Naive thymus-derived CD4-positive, alpha-beta T cell (primary cell): ENCODE measurements around the gene TRIM66. TPM values are rescaled to one million over a fixed set of nuclear protein-coding genes. Genes with fewer than 3 reads are reported as not detected.

ENCODE experiments used
- ATAC-seq: fragments of 150-1000 bp; cut with Tn5 transposase; 2 replicates; pipeline ENCODE4 v1.10.0; 2021; ENCODE audit warnings: mild to moderate bottlenecking, moderate library complexity
- CTCF ChIA-PET: fragments of 350-600 bp; sonication (Branson Sonifier 250); formaldehyde crosslinking; loops from one replicate; lab custom pipeline; 2021; ENCODE audit warnings: antibody characterized with exemption; lab: Charles Lee
- POLR2A ChIA-PET: fragments of 350-600 bp; sonication (Branson Sonifier 250); formaldehyde crosslinking; loops from one replicate; lab custom pipeline; 2021; ENCODE audit warnings: antibody characterized with exemption, inconsistent platforms; lab: Charles Lee
- DNase-seq, 9 donors: peaks; one replicate each; pipeline versions ENCODE4 v3.0.0 to v3.0.0-alpha.2; 2020 to 2022; ENCODE audit warnings: mixed read lengths in 1 of 9
- H3K27ac ChIP-seq: one replicate; pipeline ENCODE4 v1.7.0; 2013; ENCODE audit warnings: mild to moderate bottlenecking, low read depth, low read length, moderate library complexity
- H3K27me3 ChIP-seq, 2 donors: one replicate each; pipeline ENCODE4 v1.7.0; 2013; ENCODE audit warnings: low read length in 2 of 2, mild to moderate bottlenecking in 2 of 2, moderate library complexity in 2 of 2; ENCODE audit not compliant: control insufficient read depth in 2 of 2, insufficient read depth in 2 of 2
- H3K36me3 ChIP-seq, 3 experiments: 1 replicate in 2 of 3; 2 replicates in 1 of 3; pipeline ENCODE4 v1.7.0; 2013; ENCODE audit warnings: low read length in 3 of 3, mild to moderate bottlenecking in 3 of 3, moderate library complexity in 1 of 3; ENCODE audit not compliant: insufficient read depth in 3 of 3, control insufficient read depth in 2 of 3
- H3K4me1 ChIP-seq, 2 donors: one replicate each; pipeline ENCODE4 v1.7.0; 2013; ENCODE audit warnings: low read length in 2 of 2, mild to moderate bottlenecking in 2 of 2, moderate library complexity in 1 of 2; ENCODE audit not compliant: control insufficient read depth in 2 of 2, insufficient read depth in 2 of 2
- H3K4me3 ChIP-seq: 2 replicates; pipeline ENCODE4 v1.7.0; 2013; ENCODE audit warnings: mild to moderate bottlenecking, low read length
- H3K9me3 ChIP-seq, 3 experiments: 1 replicate in 2 of 3; 2 replicates in 1 of 3; pipeline ENCODE4 v1.7.0; 2013; ENCODE audit warnings: low read length in 3 of 3; ENCODE audit not compliant: control insufficient read depth in 2 of 3
- H3K27ac Mint-ChIP-seq, 9 donors: one replicate each; pipeline ENCODE4 v1.8.0; 2020 to 2022; ENCODE audit warnings: mixed read lengths in 9 of 9, mild to moderate bottlenecking in 8 of 9, moderate library complexity in 5 of 9, inconsistent platforms in 2 of 9
- H3K27me3 Mint-ChIP-seq, 5 donors: one replicate each; pipeline ENCODE4 v1.8.0; 2021 to 2022; ENCODE audit warnings: mixed read lengths in 5 of 5, mild to moderate bottlenecking in 1 of 5
- H3K36me3 Mint-ChIP-seq, 5 donors: one replicate each; pipeline ENCODE4 v1.8.0; 2020 to 2022; ENCODE audit warnings: mixed read lengths in 5 of 5, mild to moderate bottlenecking in 3 of 5, inconsistent platforms in 1 of 5
- H3K4me1 Mint-ChIP-seq, 7 donors: one replicate each; pipeline ENCODE4 v1.8.0; 2020 to 2022; ENCODE audit warnings: mixed read lengths in 7 of 7, mild to moderate bottlenecking in 3 of 7, inconsistent platforms in 1 of 7
- H3K4me3 Mint-ChIP-seq, 10 donors: one replicate each; pipeline ENCODE4 v1.8.0; 2020 to 2022; ENCODE audit warnings: mild to moderate bottlenecking in 10 of 10, mixed read lengths in 10 of 10, moderate library complexity in 6 of 10, inconsistent platforms in 2 of 10
- H3K9me3 Mint-ChIP-seq, 11 donors: one replicate each; pipeline ENCODE4 v1.8.0; 2020 to 2022; ENCODE audit warnings: mixed read lengths in 11 of 11, mild to moderate bottlenecking in 4 of 11, inconsistent platforms in 1 of 11, moderate library complexity in 1 of 11
- intact Hi-C, 2 donors: fragments of 100-400 bp; cut with micrococcal nuclease; formaldehyde crosslinking; loops; one replicate each; pipeline ENCODE4 v1.15.1; 2023
- polyA plus RNA-seq, 2 donors: library from polyadenylated mRNA; unstranded; fragments of 300-500 nt; fragmentation: Illumina TruSeq; gene quantifications; one replicate each; pipeline ENCODE4 v1.2.3, GENCODE V29; 2021
- total RNA-seq, 6 experiments: library from RNA in 5 of 6; stranded (reverse) in 5 of 6; gene quantifications; 1 replicate in 5 of 6; 2 replicates in 1 of 6; pipeline ENCODE4 v1.2.3 and lab custom pipeline; 2021 to 2026

Gene TRIM66
- total and polyA plus RNA-seq, 7 experiments from 2014 or later: 0.32 to 37.6 (median 23.2) TPM

DNA sequence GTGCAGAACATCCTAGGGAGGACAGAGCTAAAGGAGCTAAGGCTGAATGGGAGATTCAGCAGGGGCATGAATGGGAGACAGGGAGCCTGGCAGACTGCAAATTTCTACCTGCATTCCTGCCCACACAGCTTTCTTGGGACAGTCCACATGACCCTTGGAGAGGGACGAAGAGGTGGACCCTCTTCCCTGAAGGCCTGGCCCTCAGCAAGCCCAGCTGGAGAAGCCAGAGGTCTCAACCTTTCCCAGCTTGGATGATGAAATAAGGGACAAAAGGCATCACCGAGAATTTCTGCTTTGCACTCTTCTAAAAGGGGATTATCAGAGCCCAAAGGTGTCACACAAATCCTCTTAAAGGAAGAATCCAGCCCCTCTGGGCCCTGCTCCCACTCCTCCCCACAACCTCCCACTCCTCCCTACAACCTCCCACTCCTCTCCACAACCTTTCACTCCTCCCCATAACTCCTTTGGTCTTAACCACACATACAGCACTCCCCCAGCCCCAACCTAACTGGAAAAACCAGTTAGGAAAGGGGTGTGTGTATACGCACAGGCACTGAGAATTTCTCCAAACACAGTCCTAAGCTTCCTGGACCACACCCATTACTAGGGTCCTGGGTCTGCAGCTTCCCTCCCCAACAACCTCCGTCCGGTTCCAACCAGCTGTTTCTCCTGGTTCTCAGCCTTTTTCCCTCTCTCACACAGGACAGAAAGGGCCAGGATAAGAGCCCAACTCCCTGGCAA, 38.6 kb upstream of the TRIM66 start:
- Mint-ChIP-seq H3K9me3 (peaks cover 0 to 1% (median 0%) of the 10 kb centered on the region in 11 donors), H3K36me3 (no peaks in the 10 kb centered on the region), H3K27ac (no peak overlapping the region), H3K4me1 (peaks cover 0 to 6% (median 2%) of the 10 kb centered on the region in 7 donors), H3K27me3 (peaks cover 0 to 15% (median 8%) of the 10 kb centered on the region in 5 donors), H3K4me3 (no peak overlapping the region)
- ChIA-PET CTCF (no interaction called here), POLR2A (no interaction called here)
- ATAC-seq (no peak), DNase-seq (no peak)
- H3K27me3 ChIP-seq: no peaks in the 10 kb centered on the region
- no peaks in the 10 kb centered on the region for H3K9me3 ChIP-seq
- no peak overlapping the region for H3K27ac ChIP-seq
- no peak overlapping the region for H3K4me3 ChIP-seq
- no peaks in the 10 kb centered on the region for H3K4me1 ChIP-seq
- intact Hi-C loops: no loop called here
- H3K36me3 ChIP-seq: no peaks in the 10 kb centered on the region

DNA sequence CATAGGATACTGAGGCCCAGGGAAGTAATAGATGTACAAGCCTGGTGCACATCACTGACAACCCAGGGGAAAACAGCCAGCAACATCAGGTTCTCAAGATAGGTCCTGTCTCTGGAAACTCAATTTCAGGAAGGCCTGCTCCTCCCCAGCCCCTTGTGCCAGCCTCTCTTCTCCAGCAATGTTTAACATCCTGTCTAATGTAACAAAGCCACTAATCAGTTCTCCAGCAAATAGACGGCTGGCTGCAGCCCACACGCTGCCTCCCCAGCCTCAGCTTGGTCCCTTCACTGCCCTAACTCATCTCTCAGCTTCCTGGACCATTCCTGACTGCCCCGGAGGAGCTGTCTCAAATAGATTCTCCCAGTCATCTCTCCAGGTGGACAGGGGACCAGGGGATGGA, 37.9 kb upstream of the TRIM66 start:
- no peak overlapping the region for H3K4me3 ChIP-seq
- Mint-ChIP-seq H3K27ac (no peak overlapping the region), H3K9me3 (peaks cover 0 to 1% (median 0%) of the 10 kb centered on the region in 11 donors), H3K4me3 (no peak overlapping the region), H3K27me3 (peaks cover 0 to 15% (median 8%) of the 10 kb centered on the region in 5 donors), H3K36me3 (no peaks in the 10 kb centered on the region), H3K4me1 (peaks cover 0 to 6% (median 2%) of the 10 kb centered on the region in 7 donors)
- CTCF ChIA-PET: interaction anchor here (0.7 kb wide), 1 partner anchor 81 kb away, joined by 3 read pairs; no protein-coding TSS in a partner anchor
- intact Hi-C loops: no loop called here
- DNase-seq (no peak), ATAC-seq (no peak)
- H3K36me3 ChIP-seq: no peaks in the 10 kb centered on the region
- H3K27me3 ChIP-seq: no peaks in the 10 kb centered on the region
- POLR2A ChIA-PET: no interaction called here
- no peaks in the 10 kb centered on the region for H3K9me3 ChIP-seq
- no peak overlapping the region for H3K27ac ChIP-seq
- no peaks in the 10 kb centered on the region for H3K4me1 ChIP-seq

- Mint-ChIP-seq H3K9me3 (peaks cover 0 to 1% (median 0%) of the 10 kb centered on the region in 11 donors), H3K27ac (no peak overlapping the region), H3K36me3 (no peaks in the 10 kb centered on the region), H3K4me1 (peaks cover 0 to 6% (median 2%) of the 10 kb centered on the region in 7 donors), H3K4me3 (no peak overlapping the region), H3K27me3 (peaks cover 0 to 15% (median 8%) of the 10 kb centered on the region in 5 donors)
- ATAC-seq: no peak
- no peaks in the 10 kb centered on the region for H3K36me3 ChIP-seq
- ChIA-PET CTCF (interaction anchor here (0.7 kb wide), 1 partner anchor 81 kb away, joined by 3 read pairs; no protein-coding TSS in a partner anchor), POLR2A (no interaction called here)
- H3K4me1 ChIP-seq: no peaks in the 10 kb centered on the region
- intact Hi-C loops: no loop called here
- H3K9me3 ChIP-seq: no peaks in the 10 kb centered on the region
- H3K27ac ChIP-seq: no peak overlapping the region
- no peak overlapping the region for H3K4me3 ChIP-seq
- DNase-seq: no peak
- H3K27me3 ChIP-seq: no peaks in the 10 kb centered on the region
Measured at GRCh38 chr11:8719721-8720120, 37.3 kb upstream of the TRIM66 start.

GRCh38 chr11:8719211-8719649, 36.8 kb upstream of the TRIM66 start:
- intact Hi-C loops: no loop called here
- CTCF ChIA-PET: interaction anchor here (0.6 kb wide), 1 partner anchor 42 kb away, joined by 4 read pairs; no protein-coding TSS in a partner anchor

DNA sequence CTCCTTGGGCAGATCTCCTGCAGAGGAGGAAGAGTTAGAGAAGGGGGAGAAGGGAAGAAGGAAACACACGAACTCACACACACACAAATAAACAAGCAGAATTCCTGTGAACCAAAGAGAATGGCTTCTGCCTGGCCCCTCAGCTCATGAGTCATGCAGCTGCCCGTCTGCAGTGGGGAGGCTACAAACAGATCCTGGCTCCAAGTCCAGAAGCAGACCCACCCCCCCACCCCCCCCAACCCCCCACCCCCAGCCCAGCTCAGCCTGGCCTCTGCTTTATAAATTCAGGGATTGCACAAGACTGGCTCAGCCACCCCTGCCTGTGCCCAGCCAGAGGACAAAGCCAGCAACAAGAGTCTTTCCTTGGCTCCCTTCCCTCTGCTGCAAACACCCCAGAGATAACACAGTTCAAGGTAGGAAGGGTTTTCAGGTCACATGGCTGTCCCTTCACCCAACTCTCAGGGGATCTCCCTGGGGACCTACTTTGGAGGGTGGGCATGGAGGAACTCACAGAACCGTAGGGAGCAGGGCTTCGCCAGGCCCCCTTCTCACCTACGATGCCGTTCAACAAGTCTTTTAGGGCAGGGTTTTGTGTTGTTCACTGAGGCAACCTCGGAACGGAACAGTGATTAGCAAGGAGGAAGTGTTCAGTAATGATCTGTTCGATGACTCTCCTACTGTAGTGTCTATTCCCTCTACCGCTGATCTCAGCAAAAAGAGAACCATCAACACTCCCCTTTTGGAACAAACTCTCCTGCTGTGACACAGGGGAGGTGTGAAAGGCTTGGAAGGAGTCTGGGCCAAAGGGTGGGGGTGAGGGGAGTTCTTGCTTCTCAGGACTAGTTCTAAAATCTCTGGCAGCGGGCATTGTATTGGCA, 35.6 kb upstream of the TRIM66 start:
- Histone ChIP-seq H3K27ac (no peak overlapping the region), H3K27me3 (no peaks in the 10 kb centered on the region), H3K4me3 (no peak overlapping the region), H3K36me3 (no peaks in the 10 kb centered on the region), H3K9me3 (no peaks in the 10 kb centered on the region), H3K4me1 (no peaks in the 10 kb centered on the region)
- Mint-ChIP-seq H3K36me3 (no peaks in the 10 kb centered on the region), H3K4me1 (peaks cover 0 to 6% (median 2%) of the 10 kb centered on the region in 7 donors), H3K9me3 (peaks cover 0 to 1% (median 0%) of the 10 kb centered on the region in 11 donors), H3K27me3 (peaks cover 0 to 15% (median 8%) of the 10 kb centered on the region in 5 donors), H3K27ac (no peak overlapping the region), H3K4me3 (no peak overlapping the region)
- intact Hi-C loops: no loop called here
- ChIA-PET POLR2A (no interaction called here), CTCF (no interaction called here)
- no peak for DNase-seq
- ATAC-seq: peak; percentile 55

More at GRCh38 chr11:8719211-8719649, 36.8 kb upstream of the TRIM66 start:
- H3K4me1 ChIP-seq: no peaks in the 10 kb centered on the region
- POLR2A ChIA-PET: no interaction called here
- Mint-ChIP-seq H3K4me1 (peaks cover 0 to 6% (median 2%) of the 10 kb centered on the region in 7 donors), H3K27ac (no peak overlapping the region), H3K4me3 (no peak overlapping the region), H3K9me3 (peaks cover 0 to 1% (median 0%) of the 10 kb centered on the region in 11 donors), H3K27me3 (peaks cover 0 to 15% (median 8%) of the 10 kb centered on the region in 5 donors), H3K36me3 (no peaks in the 10 kb centered on the region)
- no peaks in the 10 kb centered on the region for H3K36me3 ChIP-seq
- H3K27me3 ChIP-seq: no peaks in the 10 kb centered on the region
- no peaks in the 10 kb centered on the region for H3K9me3 ChIP-seq
- ATAC-seq (no peak), DNase-seq (no peak)
- no peak overlapping the region for H3K27ac ChIP-seq
- H3K4me3 ChIP-seq: no peak overlapping the region

- Mint-ChIP-seq H3K9me3 (peaks cover 0 to 1% (median 0%) of the 10 kb centered on the region in 11 donors), H3K4me3 (no peak overlapping the region), H3K27me3 (peaks cover 0 to 11% (median 8%) of the 10 kb centered on the region in 5 donors), H3K36me3 (no peaks in the 10 kb centered on the region), H3K27ac (no peak overlapping the region), H3K4me1 (peaks cover 0 to 6% (median 2%) of the 10 kb centered on the region in 7 donors)
- ATAC-seq (no peak), DNase-seq (no peak)
- POLR2A ChIA-PET: no interaction called here
- no peak overlapping the region for H3K27ac ChIP-seq
- CTCF ChIA-PET: no interaction called here
- H3K27me3 ChIP-seq: no peaks in the 10 kb centered on the region
- H3K4me3 ChIP-seq: no peak overlapping the region
- H3K9me3 ChIP-seq: no peaks in the 10 kb centered on the region
- intact Hi-C loops: no loop called here
- H3K36me3 ChIP-seq: no peaks in the 10 kb centered on the region
- no peaks in the 10 kb centered on the region for H3K4me1 ChIP-seq
Measured at GRCh38 chr11:8717544-8717875, 35.0 kb upstream of the TRIM66 start.
